HCT116 (cell line): ENCODE measurements around the gene COASY.

Source experiments
- EZH2 ChIP-seq: fragments of 200-600 bp; sonication (generic); IDR thresholded peaks from 2 replicates; pipeline ENCODE4 v1.6.1; 2017; ENCODE audit warnings: antibody characterized with exemption, mixed run types
- FOSL1 ChIP-seq: IDR thresholded peaks from 2 replicates; pipeline ENCODE4 v1.6.1; 2012; ENCODE audit warnings: low read depth
- POLR2A ChIP-seq: IDR thresholded peaks from 2 replicates; pipeline ENCODE4 v1.7.0; 2011; ENCODE audit warnings: borderline replicate concordance; ENCODE audit not compliant: insufficient read depth, insufficient read length; ENCODE audit errors: extremely low read depth
- POLR2AphosphoS5 ChIP-seq: IDR thresholded peaks from 2 replicates; pipeline ENCODE4 v1.6.1; 2011; ENCODE audit warnings: mild to moderate bottlenecking, low read depth, low read length, moderate library complexity
- YY1 ChIP-seq: IDR thresholded peaks from 2 replicates; pipeline ENCODE4 v1.6.1; 2011; ENCODE audit warnings: low read length, low read depth, moderate library complexity, mild to moderate bottlenecking; ENCODE audit not compliant: insufficient replicate concordance; ENCODE audit errors: extremely low read depth
- TF ChIP-seq, protein P1 (sequence below), 3 experiments: fragments of 200-600 bp in 1 of 3; sonication (generic) in 1 of 3; IDR thresholded peaks in 2 of 3; conservative IDR thresholded peaks in 1 of 3; 2 replicates each; pipeline ENCODE4 v1.5.1; 2012 to 2017; ENCODE audit warnings: low read depth in 2 of 3, low read length in 2 of 3, antibody characterized with exemption in 1 of 3, borderline replicate concordance in 1 of 3, control low read depth in 1 of 3, mild to moderate bottlenecking in 1 of 3, mixed read lengths in 1 of 3, mixed run types in 1 of 3, moderate library complexity in 1 of 3; ENCODE audit not compliant: insufficient read depth in 1 of 3

DNA sequence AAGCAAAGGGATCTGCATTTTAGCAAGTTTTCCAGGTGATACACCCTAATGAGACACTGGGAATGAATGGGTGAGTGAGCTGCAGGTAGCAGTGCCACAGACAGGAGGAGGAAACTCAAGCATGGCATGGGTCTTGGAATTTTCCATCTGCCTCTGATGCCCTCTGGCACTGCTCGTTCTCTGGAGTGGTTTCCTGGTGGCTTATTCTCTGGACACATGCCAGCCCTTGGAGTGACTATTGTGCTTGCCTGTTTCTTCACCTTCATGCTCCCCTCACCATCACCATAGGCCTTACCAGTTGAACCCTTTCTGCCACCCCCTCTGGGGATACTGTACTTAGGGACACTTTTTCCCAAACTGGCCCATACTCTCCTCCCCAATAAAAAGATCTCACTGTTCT is 1.6 kb downstream of the COASY start:
- TF ChIP-seq, protein P1, sequence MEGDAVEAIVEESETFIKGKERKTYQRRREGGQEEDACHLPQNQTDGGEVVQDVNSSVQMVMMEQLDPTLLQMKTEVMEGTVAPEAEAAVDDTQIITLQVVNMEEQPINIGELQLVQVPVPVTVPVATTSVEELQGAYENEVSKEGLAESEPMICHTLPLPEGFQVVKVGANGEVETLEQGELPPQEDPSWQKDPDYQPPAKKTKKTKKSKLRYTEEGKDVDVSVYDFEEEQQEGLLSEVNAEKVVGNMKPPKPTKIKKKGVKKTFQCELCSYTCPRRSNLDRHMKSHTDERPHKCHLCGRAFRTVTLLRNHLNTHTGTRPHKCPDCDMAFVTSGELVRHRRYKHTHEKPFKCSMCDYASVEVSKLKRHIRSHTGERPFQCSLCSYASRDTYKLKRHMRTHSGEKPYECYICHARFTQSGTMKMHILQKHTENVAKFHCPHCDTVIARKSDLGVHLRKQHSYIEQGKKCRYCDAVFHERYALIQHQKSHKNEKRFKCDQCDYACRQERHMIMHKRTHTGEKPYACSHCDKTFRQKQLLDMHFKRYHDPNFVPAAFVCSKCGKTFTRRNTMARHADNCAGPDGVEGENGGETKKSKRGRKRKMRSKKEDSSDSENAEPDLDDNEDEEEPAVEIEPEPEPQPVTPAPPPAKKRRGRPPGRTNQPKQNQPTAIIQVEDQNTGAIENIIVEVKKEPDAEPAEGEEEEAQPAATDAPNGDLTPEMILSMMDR (IDR thresholded peaks at IDR 0.05 in 2 of 3, conservative IDR thresholded peaks at IDR 0.05 in 1 of 3; ENCODE audit: borderline replicate concordance in 1 of 3, insufficient read depth in 1 of 3, low read depth in 2 of 3, low read length in 2 of 3), result no peak
- TF ChIP-seq YY1, result no peak
- TF ChIP-seq FOSL1, result no peak
- TF ChIP-seq POLR2A, result no peak
- TF ChIP-seq POLR2AphosphoS5, result no peak
- no peak for TF ChIP-seq EZH2
